ENCODE measurements around the gene CD52. TPM values are rescaled to one million over a fixed set of nuclear protein-coding genes. Genes with fewer than 3 reads are reported as not detected.

The CD52 gene
- total and polyA plus RNA-seq, 2 of the 4 experiments (the other 2 are of a cell fraction) = 1.6 TPM; not detected in 1

DNA sequence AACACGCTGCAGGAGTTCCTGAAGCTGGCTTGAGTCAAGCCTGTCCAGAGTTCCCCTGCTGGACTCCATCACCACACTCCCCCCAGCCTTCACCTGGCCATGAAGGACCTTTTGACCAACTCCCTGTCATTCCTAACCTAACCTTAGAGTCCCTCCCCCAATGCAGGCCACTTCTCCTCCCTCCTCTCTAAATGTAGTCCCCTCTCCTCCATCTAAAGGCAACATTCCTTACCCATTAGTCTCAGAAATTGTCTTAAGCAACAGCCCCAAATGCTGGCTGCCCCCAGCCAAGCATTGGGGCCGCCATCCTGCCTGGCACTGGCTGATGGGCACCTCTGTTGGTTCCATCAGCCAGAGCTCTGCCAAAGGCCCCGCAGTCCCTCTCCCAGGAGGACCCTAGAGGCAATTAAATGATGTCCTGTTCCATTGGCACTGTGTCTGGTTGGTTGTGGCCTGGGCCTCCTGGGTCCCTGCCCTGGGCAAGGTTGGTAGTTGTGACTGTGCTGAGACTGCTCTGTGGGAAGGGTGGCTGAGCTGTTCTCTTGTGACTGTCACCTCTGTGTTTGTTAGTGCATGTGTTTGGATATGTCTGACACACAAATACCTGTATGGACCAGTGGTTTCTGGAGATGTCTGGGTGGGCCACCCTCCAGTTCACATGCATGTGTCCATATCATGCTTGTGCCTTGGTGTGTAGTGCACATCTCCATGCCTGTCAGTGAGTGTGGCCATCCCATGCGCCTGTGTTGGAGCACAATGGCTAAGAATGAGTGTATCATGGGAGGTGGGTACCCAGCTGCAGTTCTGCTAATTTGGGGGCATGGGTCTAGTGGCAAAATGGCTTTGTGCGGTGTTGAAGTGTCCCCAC is 36.4 kb upstream of the CD52 start:
- dilution Hi-C loops (cut with HindIII; ENCODE audit: low sequenced_read_pairs, unreplicated experiment) (no loop called here), intact Hi-C loops (cut with micrococcal nuclease) (no loop called here), in situ Hi-C loops (cut with MboI; ENCODE audit: low sequenced_read_pairs) (no loop called here)
- CTCF ChIA-PET = interaction anchor here (0.6 to 0.7 kb wide), 2 partner anchors 40 to 112 kb away, joined by 3 read pairs; partner anchors contain the start of gene ZNF593
- peak overlapping the region; percentile 74 for H3K14ac ChIP-seq (replicated peaks; ENCODE audit: low read depth, low read length)
- peak overlapping the region; percentile 90 for H2AK9ac ChIP-seq (replicated peaks; ENCODE audit: low read depth, low read length, poor library complexity)
- peak overlapping the region; percentile 57; the same call in 1 of the 3 replicates for H2BK15ac ChIP-seq (ENCODE audit: low read depth, low read length)
- peaks cover 25 to 81% of the 10 kb centered on the region in 2 experiments for H3K79me1 ChIP-seq (ENCODE audit: low read depth in 1 of 2, low read length in 2 of 2)
- H3K18ac ChIP-seq (ENCODE audit: low read depth, low read length) = peak overlapping the region; percentile 25
- ATAC-seq (ENCODE audit: low read depth) (no peak), DNase-seq (no peak)
- H3K4ac ChIP-seq (ENCODE audit: low read depth, low read length) = peak overlapping the region; percentile 98
- peak overlapping the region; percentile 54 for H3K23ac ChIP-seq (ENCODE audit: low read depth, low read length)
- H2BK20ac ChIP-seq (ENCODE audit: low read depth, low read length) = peak overlapping the region; percentile 27
- peak overlapping the region; percentile 99 for H2AK5ac ChIP-seq (ENCODE audit: low read depth, low read length)
- peaks cover 24% of the 10 kb centered on the region for H3K36me3 ChIP-seq (ENCODE audit: control insufficient read depth, insufficient read depth, low read length)
- H3K9ac ChIP-seq (ENCODE audit: low read depth, low read length) = peak overlapping the region; percentile 96
- peak overlapping the region; percentile 69 to 79 for H4K8ac ChIP-seq (ENCODE audit: low read depth in 2 of 2, low read length in 2 of 2)
- H3K9me1 ChIP-seq (ENCODE audit: insufficient read depth, low read length) = peaks cover 51% of the 10 kb centered on the region
- H3K4me2 ChIP-seq (ENCODE audit: low read depth, low read length) = peak overlapping the region; percentile 96
- H3K27ac ChIP-seq (ENCODE audit: insufficient read depth, low read length) = peak overlapping the region; percentile 95
- peak overlapping the region; percentile 60 for H2AFZ ChIP-seq (replicated peaks; ENCODE audit: low read length, poor library complexity)
- H3K56ac ChIP-seq (ENCODE audit: extremely low read depth, insufficient read depth, low read length) = peak overlapping the region; percentile 53; the same call in 1 of the 2 replicates
- no peaks in the 10 kb centered on the region for H3K27me3 ChIP-seq (ENCODE audit: control insufficient read depth, insufficient read depth, low read length)
- peak; percentile 29 for TF ChIP-seq POLR2A (IDR thresholded peaks at IDR 0.05; ENCODE audit: low read depth, low read length)
- TF ChIP-seq NFE2L2 (IDR thresholded peaks at IDR 0.05; ENCODE audit: low read depth, low read length) = no peak
- TF ChIP-seq RCOR1 (IDR thresholded peaks at IDR 0.05; ENCODE audit: insufficient replicate concordance, low read length) = no peak
- no peak for TF ChIP-seq CTCF (conservative IDR thresholded peaks at IDR 0.05; ENCODE audit: low read depth, low read length)
- TF ChIP-seq, protein P1, sequence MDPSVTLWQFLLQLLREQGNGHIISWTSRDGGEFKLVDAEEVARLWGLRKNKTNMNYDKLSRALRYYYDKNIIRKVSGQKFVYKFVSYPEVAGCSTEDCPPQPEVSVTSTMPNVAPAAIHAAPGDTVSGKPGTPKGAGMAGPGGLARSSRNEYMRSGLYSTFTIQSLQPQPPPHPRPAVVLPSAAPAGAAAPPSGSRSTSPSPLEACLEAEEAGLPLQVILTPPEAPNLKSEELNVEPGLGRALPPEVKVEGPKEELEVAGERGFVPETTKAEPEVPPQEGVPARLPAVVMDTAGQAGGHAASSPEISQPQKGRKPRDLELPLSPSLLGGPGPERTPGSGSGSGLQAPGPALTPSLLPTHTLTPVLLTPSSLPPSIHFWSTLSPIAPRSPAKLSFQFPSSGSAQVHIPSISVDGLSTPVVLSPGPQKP (IDR thresholded peaks at IDR 0.05; ENCODE audit: borderline replicate concordance, low read depth, low read length) = no peak
- TF ChIP-seq BHLHE40 (IDR thresholded peaks at IDR 0.05; ENCODE audit: low read depth, low read length) = no peak
- TF ChIP-seq CEBPB (IDR thresholded peaks at IDR 0.05; ENCODE audit: low read depth, low read length) = peak; percentile 72
- TF ChIP-seq MAFK (IDR thresholded peaks at IDR 0.05; ENCODE audit: low read depth, low read length) = no peak
- peaks cover 62% of the 10 kb centered on the region for H3K4me1 ChIP-seq (ENCODE audit: control insufficient read depth, insufficient read depth, low read length)
- peak overlapping the region; percentile 98 for H2BK5ac ChIP-seq (ENCODE audit: low read depth, low read length, poor library complexity, severe bottlenecking)
- WGBS, 2 experiments (ENCODE audit: extremely low coverage in 2 of 2, insufficient read length in 1 of 2) = 100% methylated on average over 1 of the region's 5 CpGs; no CpG with 5 or more reads in 1 of the 2 experiments
- peak overlapping the region; percentile 77 for H4K91ac ChIP-seq (ENCODE audit: insufficient read depth, low read depth, low read length)
- peaks cover 44% of the 10 kb centered on the region for H4K20me1 ChIP-seq (ENCODE audit: insufficient read depth, low read length)
- POLR2A ChIA-PET (ENCODE audit: unreplicated experiment) = interaction anchor here (0.6 kb wide), 1 partner anchor 28 kb away, joined by 9 read pairs; no protein-coding TSS in a partner anchor
- no peaks in the 10 kb centered on the region for H3K9me3 ChIP-seq (ENCODE audit: control insufficient read depth, insufficient read depth, low read length)
- peak overlapping the region; percentile 24; the same call in 1 of the 2 replicates for H2BK120ac ChIP-seq (ENCODE audit: low read depth, low read length)
- peak overlapping the region; percentile 47 for H4K5ac ChIP-seq (ENCODE audit: low read depth, low read length)
- TSS peak; percentile 99 for BruUV-seq (replicated peaks)
- peak overlapping the region; percentile 89 for H3K4me3 ChIP-seq (ENCODE audit: insufficient read depth, low read depth, low read length)
